GM23248 (cell line): ENCODE results near the gene THOC6. TPM values are rescaled to one million over a fixed set of nuclear protein-coding genes. Genes with fewer than 3 reads are reported as not detected.
"Not testable (repeated sequence)": the region's sequence is repeated elsewhere in the genome, so short reads cannot be mapped to it uniquely, and the experiment has no call there.

Experiments
- DNase-seq: peaks from one replicate; pipeline ENCODE4 v3.0.0-alpha.2; 2015
- H2AFZ ChIP-seq: fragments of 200-600 bp; sonication (generic); 2 replicates; pipeline ENCODE4 v1.6.1; 2016; ENCODE audit warnings: antibody characterized with exemption
- H3F3A ChIP-seq: fragments of 200-600 bp; sonication (generic); 2 replicates; pipeline ENCODE4 v1.6.1; 2016; ENCODE audit warnings: mild to moderate bottlenecking, antibody characterized with exemption, mixed run types; ENCODE audit not compliant: insufficient read depth
- H3K27ac ChIP-seq: fragments of 200-600 bp; sonication (generic); 2 replicates; pipeline ENCODE4 v1.5.1; 2016; ENCODE audit warnings: mild to moderate bottlenecking
- H3K27me3 ChIP-seq: fragments of 200-600 bp; sonication (generic); replicated peaks from 2 replicates; pipeline ENCODE4 v1.6.1; 2016; ENCODE audit warnings: mild to moderate bottlenecking; ENCODE audit not compliant: insufficient read depth
- H3K36me3 ChIP-seq: fragments of 200-600 bp; sonication (generic); 2 replicates; pipeline ENCODE4 v1.6.1; 2016; ENCODE audit warnings: low read depth, mild to moderate bottlenecking
- H3K4me1 ChIP-seq: fragments of 200-600 bp; sonication (generic); 2 replicates; pipeline ENCODE4 v1.6.1; 2016; ENCODE audit warnings: mild to moderate bottlenecking; ENCODE audit not compliant: insufficient read depth
- H3K4me2 ChIP-seq: fragments of 200-600 bp; sonication (generic); one replicate; pipeline ENCODE4 v1.6.1; 2016; ENCODE audit warnings: mild to moderate bottlenecking; ENCODE audit not compliant: unreplicated experiment
- H3K4me3 ChIP-seq: fragments of 200-600 bp; sonication (generic); 2 replicates; pipeline ENCODE4 v1.5.1; 2016; ENCODE audit warnings: mild to moderate bottlenecking
- H3K79me2 ChIP-seq: fragments of 200-600 bp; sonication (generic); 2 replicates; pipeline ENCODE4 v1.6.1; 2016; ENCODE audit warnings: mild to moderate bottlenecking; ENCODE audit not compliant: insufficient read depth
- H3K9ac ChIP-seq: fragments of 200-600 bp; sonication (generic); 2 replicates; pipeline ENCODE4 v1.6.1; 2016; ENCODE audit warnings: mild to moderate bottlenecking
- H3K9me2 ChIP-seq: fragments of 200-600 bp; sonication (generic); 2 replicates; pipeline ENCODE4 v1.6.1; 2016; ENCODE audit warnings: mixed run types, mild to moderate bottlenecking, moderate library complexity; ENCODE audit not compliant: insufficient read depth
- H3K9me3 ChIP-seq: fragments of 200-600 bp; sonication (generic); one replicate; pipeline ENCODE4 v1.6.1; 2017; ENCODE audit warnings: low read depth
- H4K20me1 ChIP-seq: fragments of 200-600 bp; sonication (generic); 2 replicates; pipeline ENCODE4 v1.6.0; 2016; ENCODE audit not compliant: insufficient read depth
- EZH2 ChIP-seq: fragments of 200-600 bp; sonication (generic); IDR thresholded peaks from 2 replicates; pipeline ENCODE4 v1.6.1; 2018; ENCODE audit warnings: antibody characterized with exemption, mild to moderate bottlenecking; ENCODE audit not compliant: insufficient read depth, poor library complexity, severe bottlenecking
- EZH2phosphoT487 ChIP-seq: fragments of 200-600 bp; sonication (generic); IDR thresholded peaks from 2 replicates; pipeline ENCODE4 v1.6.1; 2018; ENCODE audit warnings: antibody characterized with exemption, moderate library complexity, mild to moderate bottlenecking, low read depth; ENCODE audit not compliant: insufficient read depth
- WGBS, 2 experiments: methylation state at CpG; one replicate each; pipeline ENCODE4 v1.1.6; 2015 to 2017; ENCODE audit warnings: low lambda C conversion rate in 2 of 2, low coverage in 1 of 2; ENCODE audit errors: missing lambda C conversion rate in 2 of 2; 5-methylcytosine and 5-hydroxymethylcytosine counted together
- in situ Hi-C: fragments of 300-500 bp; cut with MboI; formaldehyde crosslinking; loops from 2 replicates; pipeline ENCODE4 v1.15.0; 2020
- polyA plus RNA-seq: library from polyadenylated mRNA; unstranded; fragments of >200 nt; fragmentation: Nextera tagmentation; extraction: Ambion mirVana; gene quantifications from 2 replicates; pipeline ENCODE4 v1.2.1, GENCODE V29; 2016
- total RNA-seq: library from RNA; depleted of rRNA; stranded (reverse); fragments of >200 nt; shearing (Covaris generic); gene quantifications from 2 replicates; pipeline ENCODE4 v1.2.3, GENCODE V29; 2014

Gene THOC6
- total and polyA plus RNA-seq, 2 experiments from 2014 or later = 17.7 to 22.4 TPM

- no peak overlapping the region for H3K4me2 ChIP-seq
- no peak overlapping the region for H3K9ac ChIP-seq
- in situ Hi-C loops = no loop called here
- peaks cover 5% of the 10 kb centered on the region for H3K4me1 ChIP-seq
- no peak overlapping the region for H2AFZ ChIP-seq
- no peaks in the 10 kb centered on the region for H4K20me1 ChIP-seq
- WGBS, 2 experiments = 79 to 86% methylated on average over 7 of the region's 7 CpGs
- no peaks in the 10 kb centered on the region for H3K79me2 ChIP-seq
- H3K27me3 ChIP-seq = 0 out of 2 replicates have a peak, but pooled peaks cover 5% of the 10 kb centered on the region
- H3F3A ChIP-seq = no peaks in the 10 kb centered on the region
- H3K36me3 ChIP-seq = no peaks in the 10 kb centered on the region
- no peaks in the 10 kb centered on the region for H3K9me3 ChIP-seq
- H3K27ac ChIP-seq = no peak overlapping the region
- TF ChIP-seq EZH2 (no peak), EZH2phosphoT487 (no peak)
- no peak overlapping the region for H3K4me3 ChIP-seq
- no peaks in the 10 kb centered on the region for H3K9me2 ChIP-seq
- DNase-seq = no peak
Observed at GRCh38 chr16:3066440-3066748, 42.6 kb downstream of the THOC6 start.

GRCh38 chr16:3068487-3068886 is 44.7 kb downstream of the THOC6 start:
- no peak for DNase-seq
- no peak overlapping the region for H3K4me3 ChIP-seq
- WGBS, 2 experiments = 56 to 68% methylated on average over 4 of the region's 4 CpGs
- TF ChIP-seq EZH2 = no peak
- TF ChIP-seq EZH2phosphoT487 = no peak
- H3K9me2 ChIP-seq = no peaks in the 10 kb centered on the region
- no peaks in the 10 kb centered on the region for H4K20me1 ChIP-seq
- no peaks in the 10 kb centered on the region for H3K36me3 ChIP-seq
- H3K27me3 ChIP-seq = 0 out of 2 replicates have a peak, but pooled peaks cover 6% of the 10 kb centered on the region
- H2AFZ ChIP-seq = no peak overlapping the region
- in situ Hi-C loops = no loop called here
- H3F3A ChIP-seq = no peaks in the 10 kb centered on the region
- no peaks in the 10 kb centered on the region for H3K9me3 ChIP-seq
- no peak overlapping the region for H3K27ac ChIP-seq
- H3K79me2 ChIP-seq = no peaks in the 10 kb centered on the region
- H3K9ac ChIP-seq = no peak overlapping the region
- H3K4me1 ChIP-seq = peaks cover 5% of the 10 kb centered on the region
- H3K4me2 ChIP-seq = no peak overlapping the region

- H4K20me1 ChIP-seq, H3K4me1 ChIP-seq, H3K27ac ChIP-seq, H3K9me2 ChIP-seq, H2AFZ ChIP-seq, H3K9ac ChIP-seq, in situ Hi-C loops, H3K4me2 ChIP-seq, H3K4me3 ChIP-seq, H3K79me2 ChIP-seq, H3F3A ChIP-seq, H3K27me3 ChIP-seq, DNase-seq, H3K36me3 ChIP-seq, H3K9me3 ChIP-seq: not testable (repeated sequence)
- WGBS, 2 experiments = 79 to 82% methylated on average over 9 to 10 of the region's 11 CpGs
Observed at GRCh38 chr16:3069146-3069545, 45.3 kb downstream of the THOC6 start.

GRCh38 chr16:3070608-3071111 is 46.8 kb downstream of the THOC6 start:
- Histone ChIP-seq H3K27ac (no peak overlapping the region), H3K9me3 (no peaks in the 10 kb centered on the region), H2AFZ (no peak overlapping the region), H3K4me2 (no peak overlapping the region), H3F3A (no peaks in the 10 kb centered on the region), H3K36me3 (no peaks in the 10 kb centered on the region), H3K4me3 (no peak overlapping the region), H3K79me2 (no peaks in the 10 kb centered on the region), H4K20me1 (no peaks in the 10 kb centered on the region), H3K9me2 (no peaks in the 10 kb centered on the region), H3K4me1 (peaks cover under 1% of the 10 kb centered on the region; the same call in 1 of the 2 replicates), H3K9ac (no peak overlapping the region), H3K27me3 (peaks cover 6% of the 10 kb centered on the region; the same call in 1 of the 2 replicates)
- TF ChIP-seq EZH2 = no peak
- TF ChIP-seq EZH2phosphoT487 = no peak
- DNase-seq = no peak
- WGBS, 2 experiments = 78 to 79% methylated on average over 9 of the region's 9 CpGs
- in situ Hi-C loops = no loop called here

GRCh38 chr16:3071655-3072054 is 47.8 kb downstream of the THOC6 start:
- Histone ChIP-seq H3F3A (no peaks in the 10 kb centered on the region), H3K4me3 (no peak overlapping the region), H3K36me3 (no peaks in the 10 kb centered on the region), H3K27ac (no peak overlapping the region), H3K27me3 (peaks cover 6% of the 10 kb centered on the region; the same call in 1 of the 2 replicates), H3K9ac (no peak overlapping the region), H3K9me3 (no peaks in the 10 kb centered on the region), H3K4me2 (no peak overlapping the region), H3K79me2 (no peaks in the 10 kb centered on the region), H3K9me2 (no peaks in the 10 kb centered on the region), H3K4me1 (no peaks in the 10 kb centered on the region), H4K20me1 (no peaks in the 10 kb centered on the region), H2AFZ (no peak overlapping the region)
- 63 to 66% methylated on average over 7 of the region's 7 CpGs for WGBS, 2 experiments
- TF ChIP-seq EZH2phosphoT487 (no peak), EZH2 (no peak)
- DNase-seq = no peak
- in situ Hi-C loops = no loop called here

GRCh38 chr16:3072148-3072547 is 48.3 kb downstream of the THOC6 start:
- H3K9ac ChIP-seq, DNase-seq, H4K20me1 ChIP-seq, H2AFZ ChIP-seq, H3K4me2 ChIP-seq, H3K36me3 ChIP-seq, H3K4me3 ChIP-seq, H3K27ac ChIP-seq, H3K4me1 ChIP-seq, in situ Hi-C loops, H3K9me2 ChIP-seq, H3K79me2 ChIP-seq, H3K9me3 ChIP-seq, H3F3A ChIP-seq: not testable (repeated sequence)
- WGBS, 2 experiments = 40 to 41% methylated on average over 3 to 4 of the region's 4 CpGs
- H3K27me3 ChIP-seq = peaks cover 11% of the 10 kb centered on the region

- H3K9me3 ChIP-seq, H3K4me3 ChIP-seq, H3K4me1 ChIP-seq, H3F3A ChIP-seq, H4K20me1 ChIP-seq, H3K9ac ChIP-seq, H3K27ac ChIP-seq, DNase-seq, H3K36me3 ChIP-seq, H2AFZ ChIP-seq, H3K79me2 ChIP-seq, H3K4me2 ChIP-seq, in situ Hi-C loops, H3K9me2 ChIP-seq: not testable (repeated sequence)
- 62 to 69% methylated on average over 14 to 15 of the region's 18 CpGs for WGBS, 2 experiments
- peaks cover 17% of the 10 kb centered on the region for H3K27me3 ChIP-seq
Observed at GRCh38 chr16:3072576-3073263, 48.9 kb downstream of the THOC6 start.
